GM12865 (cell line): ENCODE results near the gene TBX5.

Source experiments
- DNase-seq: peaks from one replicate; pipeline ENCODE4 v3.0.0; 2010; ENCODE audit warnings: low read depth
- H3K4me3 ChIP-seq: 2 replicates; pipeline ENCODE4 v1.5.1; 2011; ENCODE audit warnings: mild to moderate bottlenecking, low read depth, low read length, control low read depth
- TF ChIP-seq, protein P1 (sequence below): IDR thresholded peaks from 2 replicates; pipeline ENCODE4 v1.5.1; 2011; ENCODE audit warnings: low read length, control low read depth, low read depth, inconsistent platforms; ENCODE audit not compliant: insufficient read depth; ENCODE audit errors: missing control alignments

TBX5 gene

GRCh38 chr12:114414866-114415524 lies 9.1 kb upstream of the TBX5 start:
- H3K4me3 ChIP-seq: no peak overlapping the region
- DNase-seq: no peak
- TF ChIP-seq, protein P1, sequence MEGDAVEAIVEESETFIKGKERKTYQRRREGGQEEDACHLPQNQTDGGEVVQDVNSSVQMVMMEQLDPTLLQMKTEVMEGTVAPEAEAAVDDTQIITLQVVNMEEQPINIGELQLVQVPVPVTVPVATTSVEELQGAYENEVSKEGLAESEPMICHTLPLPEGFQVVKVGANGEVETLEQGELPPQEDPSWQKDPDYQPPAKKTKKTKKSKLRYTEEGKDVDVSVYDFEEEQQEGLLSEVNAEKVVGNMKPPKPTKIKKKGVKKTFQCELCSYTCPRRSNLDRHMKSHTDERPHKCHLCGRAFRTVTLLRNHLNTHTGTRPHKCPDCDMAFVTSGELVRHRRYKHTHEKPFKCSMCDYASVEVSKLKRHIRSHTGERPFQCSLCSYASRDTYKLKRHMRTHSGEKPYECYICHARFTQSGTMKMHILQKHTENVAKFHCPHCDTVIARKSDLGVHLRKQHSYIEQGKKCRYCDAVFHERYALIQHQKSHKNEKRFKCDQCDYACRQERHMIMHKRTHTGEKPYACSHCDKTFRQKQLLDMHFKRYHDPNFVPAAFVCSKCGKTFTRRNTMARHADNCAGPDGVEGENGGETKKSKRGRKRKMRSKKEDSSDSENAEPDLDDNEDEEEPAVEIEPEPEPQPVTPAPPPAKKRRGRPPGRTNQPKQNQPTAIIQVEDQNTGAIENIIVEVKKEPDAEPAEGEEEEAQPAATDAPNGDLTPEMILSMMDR: no peak

DNA sequence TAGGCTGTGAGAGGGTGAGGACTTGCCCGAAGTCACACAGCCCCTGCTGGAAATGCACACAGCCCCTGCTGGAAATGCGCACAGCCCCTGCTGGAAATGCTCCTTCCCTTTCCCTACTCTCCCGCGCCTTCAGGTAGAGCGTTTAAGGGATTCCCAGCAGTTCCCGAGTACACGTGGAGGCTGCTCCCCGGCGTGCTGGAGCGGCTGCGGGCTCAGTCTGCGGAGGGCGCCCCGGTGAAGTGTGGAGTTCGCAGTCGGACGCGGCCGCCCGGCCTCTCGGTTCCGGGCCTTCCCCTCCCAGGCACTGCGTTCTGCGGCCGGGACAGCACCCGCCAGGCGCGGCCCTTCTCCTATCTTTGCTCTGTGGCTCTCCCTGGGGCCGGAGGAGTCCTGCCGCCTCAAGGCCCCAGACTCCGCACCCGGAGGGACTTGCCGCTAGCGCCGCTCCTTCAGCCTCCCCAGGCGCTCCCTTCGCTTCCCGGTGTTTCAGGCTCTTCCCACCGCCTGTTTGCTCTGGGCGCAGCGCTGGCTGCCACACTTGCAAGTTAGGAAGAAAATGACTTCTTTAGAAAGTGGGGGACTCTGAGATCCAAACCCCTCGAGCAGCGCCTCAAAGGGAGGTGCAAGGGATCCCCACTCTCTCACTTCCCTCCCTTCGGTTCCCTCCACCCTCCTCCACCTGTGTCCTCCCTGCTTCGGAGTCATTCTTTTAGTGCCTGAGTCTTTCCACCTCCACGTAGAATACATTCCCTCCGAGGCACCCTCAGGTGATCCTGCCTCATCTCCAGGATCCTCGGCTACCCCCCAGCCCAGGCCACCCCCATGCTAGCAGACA lies 8.3 kb upstream of the TBX5 start:
- no peak for DNase-seq
- TF ChIP-seq, protein P1: no peak
- no peak overlapping the region for H3K4me3 ChIP-seq

GRCh38 chr12:114412825-114413749 lies 7.1 kb upstream of the TBX5 start:
- no peak overlapping the region for H3K4me3 ChIP-seq
- DNase-seq: no peak
- TF ChIP-seq, protein P1: no peak

GRCh38 chr12:114412307-114412706 lies 6.4 kb upstream of the TBX5 start:
- TF ChIP-seq, protein P1: no peak
- no peak overlapping the region for H3K4me3 ChIP-seq
- DNase-seq: no peak

DNA sequence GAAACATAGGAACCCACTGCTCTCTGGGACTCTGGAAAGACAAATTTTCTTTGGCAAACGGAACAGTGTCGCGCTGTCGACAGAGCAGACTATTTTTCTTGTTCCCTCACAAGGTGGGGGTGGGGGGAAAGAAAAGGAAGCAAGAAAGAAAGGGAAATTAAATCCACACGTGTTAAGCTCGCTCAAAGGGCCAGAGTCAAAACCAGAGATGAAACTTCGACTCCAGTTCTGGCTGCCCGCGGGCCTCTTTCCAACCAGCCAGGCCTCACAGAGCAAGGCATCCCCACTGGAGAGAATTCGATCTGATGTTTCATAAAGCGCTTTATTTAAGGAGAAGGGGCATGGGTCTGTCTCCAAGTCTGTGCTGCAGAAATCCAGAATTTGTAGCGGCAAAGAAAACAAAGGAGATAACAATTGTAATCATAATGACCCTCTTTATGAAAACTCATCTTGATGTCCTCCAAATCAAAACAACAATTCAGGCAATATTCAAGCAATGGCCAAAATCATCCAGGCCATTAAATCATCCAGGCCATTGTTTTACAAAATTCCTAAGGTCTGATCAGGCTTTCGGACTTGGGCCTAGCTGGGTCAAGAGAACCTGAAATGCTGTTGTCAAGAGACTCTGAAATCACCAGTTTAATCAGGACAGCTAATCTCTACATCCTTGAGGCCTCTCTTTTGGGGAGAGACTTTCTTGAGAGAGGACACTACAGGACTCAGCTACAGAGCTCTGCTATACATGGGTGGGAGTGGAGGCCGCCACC lies 5.3 kb upstream of the TBX5 start:
- no peak for DNase-seq
- no peak overlapping the region for H3K4me3 ChIP-seq
- TF ChIP-seq, protein P1: no peak

DNA sequence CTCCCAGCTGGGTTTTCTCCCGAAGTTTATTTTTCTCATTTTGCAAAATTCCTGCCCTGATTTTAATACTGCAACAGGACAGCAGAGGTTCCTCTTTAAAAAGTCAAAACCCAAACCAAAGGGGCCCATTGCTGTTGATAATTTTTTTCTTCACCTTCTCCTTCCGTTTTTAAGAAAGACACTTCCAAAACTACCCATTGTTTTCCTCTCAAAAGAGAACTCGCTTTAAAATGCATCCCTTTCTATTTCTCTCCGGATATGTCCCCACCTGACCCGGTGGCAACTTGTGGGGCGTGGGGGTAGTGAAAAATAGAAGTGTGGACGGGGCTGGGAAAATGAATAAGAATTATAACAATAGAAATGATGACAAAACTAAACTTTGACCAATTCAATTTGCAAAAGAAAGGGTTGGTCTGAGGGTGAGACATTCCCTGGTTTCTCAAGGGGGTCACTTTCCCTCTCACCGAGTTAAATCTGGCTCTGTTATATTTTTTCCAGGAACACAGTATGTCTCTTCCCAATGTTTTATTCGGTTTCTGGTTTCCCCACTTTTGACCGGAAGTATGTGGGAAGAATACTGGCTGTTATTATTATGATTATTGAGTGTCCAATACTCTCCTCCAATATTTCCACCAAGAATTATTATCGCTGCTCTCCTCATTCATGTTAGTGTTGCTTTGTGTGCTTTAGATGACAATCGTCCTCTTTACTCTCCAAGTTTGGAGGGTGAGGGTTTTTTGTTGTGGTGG lies 4.1 kb upstream of the TBX5 start:
- TF ChIP-seq, protein P1: no peak
- no peak for DNase-seq
- H3K4me3 ChIP-seq: no peak overlapping the region
